HG02852 (cell line): ENCODE results near the gene PALLD.

Experiments
- ATAC-seq: cut with Tn5 transposase; IDR thresholded peaks from one replicate; pipeline ENCODE4 v1.9.1; 2021; ENCODE audit warnings: mild to moderate bottlenecking, moderate library complexity; ENCODE audit not compliant: unreplicated experiment

Gene PALLD

DNA sequence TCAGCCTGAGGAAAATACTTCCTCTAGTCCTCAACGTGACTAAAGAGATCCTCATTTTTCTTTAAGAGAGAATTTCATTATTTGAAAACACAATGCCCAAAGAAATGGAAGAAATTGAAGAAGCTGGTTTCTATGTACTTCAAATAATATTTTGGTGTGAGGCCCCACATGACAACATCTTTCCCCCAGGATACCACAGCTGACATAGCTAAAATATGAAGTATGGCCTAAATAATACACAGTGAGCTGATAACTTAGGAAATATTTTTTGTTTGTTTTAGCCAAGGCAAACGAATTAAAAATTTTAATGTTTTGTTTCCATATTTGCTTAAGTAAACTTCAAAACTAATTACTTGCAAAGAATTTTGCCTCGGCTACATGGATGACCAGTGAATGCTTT is 364.0 kb downstream of the PALLD start:
- ATAC-seq = no peak

DNA sequence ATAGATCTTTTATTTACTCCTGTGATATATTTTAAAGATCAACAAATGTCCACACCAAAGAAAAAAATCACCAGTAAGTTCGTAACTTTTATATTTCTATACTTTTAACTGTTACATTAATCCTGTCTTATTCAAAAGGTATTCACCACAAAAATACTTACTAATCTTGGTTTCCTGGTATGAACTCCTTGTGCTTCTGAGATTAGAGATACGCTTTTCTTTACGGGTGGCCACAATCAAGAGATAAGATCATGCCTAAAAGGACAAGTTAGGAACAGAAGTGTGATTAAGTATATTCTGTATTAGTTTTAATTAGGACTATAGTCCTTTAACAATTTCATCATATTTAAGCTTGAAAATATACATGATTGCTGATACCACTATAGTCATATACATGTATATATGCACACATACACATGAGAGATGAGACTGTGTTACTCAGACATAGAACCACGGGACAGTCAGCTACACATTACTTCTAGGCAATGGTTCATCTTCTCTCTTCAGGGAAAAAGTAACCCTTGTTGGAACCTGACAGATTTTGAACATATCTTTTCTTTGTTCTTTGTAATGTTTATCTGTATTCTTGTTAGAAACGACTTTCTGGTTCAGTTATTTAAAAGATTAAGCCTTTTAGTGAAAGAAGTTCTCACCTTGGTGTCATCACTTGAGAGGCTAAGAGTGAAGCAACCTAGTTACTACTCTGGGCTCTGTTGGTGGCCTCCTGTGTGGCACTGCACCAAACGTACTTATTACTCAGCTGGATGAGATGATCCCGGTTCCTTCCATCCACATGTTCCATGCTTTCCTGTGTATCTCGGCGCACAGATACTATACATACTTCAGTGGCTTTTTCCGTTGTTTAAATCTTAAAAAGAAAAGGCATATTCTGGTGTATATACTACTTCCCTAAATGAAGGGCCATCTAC is 367.1 kb downstream of the PALLD start:
- ATAC-seq = no peak

DNA sequence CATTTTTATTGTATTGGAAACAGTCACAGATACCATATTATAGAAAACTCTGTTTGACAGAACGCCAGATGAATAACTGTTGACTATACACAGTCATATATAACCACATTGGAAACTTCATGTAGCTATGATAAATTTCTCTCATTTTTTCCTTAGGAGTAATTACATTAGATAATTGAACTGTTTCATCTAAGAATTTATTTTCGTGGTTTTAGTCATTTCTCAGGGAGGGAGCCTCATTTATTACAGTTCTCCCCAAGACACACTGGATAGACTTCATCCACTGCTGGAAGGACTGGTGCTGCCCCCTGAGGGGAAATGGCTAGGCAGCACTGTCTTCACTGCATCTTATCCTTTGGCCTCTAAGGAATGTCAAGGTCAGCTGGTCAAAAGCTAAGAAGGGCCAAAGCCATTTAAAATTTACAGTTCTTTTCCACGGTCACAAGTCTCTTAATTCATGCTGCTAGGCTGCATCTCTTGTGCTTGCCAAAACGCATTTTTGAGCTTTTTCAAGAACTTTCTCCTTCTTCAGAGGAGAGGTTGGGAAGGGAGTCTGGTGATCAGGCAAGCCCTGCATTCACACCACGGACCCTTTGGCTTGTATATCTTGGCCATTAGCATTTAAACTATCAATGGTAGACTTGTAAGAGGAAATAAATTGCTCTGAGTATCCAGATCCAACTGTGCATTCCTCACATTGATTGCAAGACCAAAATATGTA is 368.1 kb downstream of the PALLD start:
- no peak for ATAC-seq

DNA sequence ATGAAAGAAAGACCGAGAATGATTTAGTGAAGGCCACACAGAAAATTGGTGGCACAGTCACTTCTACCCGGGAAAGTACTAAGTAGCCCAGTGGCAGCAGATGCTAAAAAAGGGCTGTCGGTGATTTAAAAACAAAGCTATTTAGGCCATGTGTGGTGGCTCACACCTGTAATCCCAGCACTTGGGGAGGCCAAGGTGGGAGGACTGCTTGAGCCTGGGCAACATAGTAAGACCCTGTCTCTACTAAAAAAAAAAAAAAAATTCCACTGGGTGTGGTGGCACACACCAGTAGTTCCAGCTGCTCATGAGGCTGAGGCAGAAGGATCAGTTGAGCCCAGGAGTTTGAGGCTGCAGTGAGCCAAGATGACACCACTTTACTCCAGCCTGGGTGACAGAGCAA is 369.0 kb downstream of the PALLD start:
- no peak for ATAC-seq

DNA sequence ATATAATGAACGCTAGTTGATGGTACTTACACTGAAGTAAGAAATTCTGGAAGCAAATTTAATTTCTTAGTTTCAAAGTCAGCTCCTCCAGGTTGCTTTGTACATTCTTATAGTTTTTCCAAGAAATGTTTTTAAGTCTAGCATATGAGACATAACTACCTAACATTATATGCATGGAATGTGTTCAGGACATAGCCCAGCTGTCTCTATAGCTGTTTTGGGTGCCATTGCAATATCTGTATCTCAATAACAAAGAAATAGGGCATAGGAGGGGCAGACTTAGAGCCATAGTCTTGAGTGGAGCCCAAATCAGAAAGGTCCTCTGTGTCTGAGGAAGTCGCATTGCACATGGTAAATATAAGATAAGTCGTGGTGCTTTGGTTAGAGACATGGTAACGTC is 369.8 kb downstream of the PALLD start:
- ATAC-seq = no peak

DNA sequence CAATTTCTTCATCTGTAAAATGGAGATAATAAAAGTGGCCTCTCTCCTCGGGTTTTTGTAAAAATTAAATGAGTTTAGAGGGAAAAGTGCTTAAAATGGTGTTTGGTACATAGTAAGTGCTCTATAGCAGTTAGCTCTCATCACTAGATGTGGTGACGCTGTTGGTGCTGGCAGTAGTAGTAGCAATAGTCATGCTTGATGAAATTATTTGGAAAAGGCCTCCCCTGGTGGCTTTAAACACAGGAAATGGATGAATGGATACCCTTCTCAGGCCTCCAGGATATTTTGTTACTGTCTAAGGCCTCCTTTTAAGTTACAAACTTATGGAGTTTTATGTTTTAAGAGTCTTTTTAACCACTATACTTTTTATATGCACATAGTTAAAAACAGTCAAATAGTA is 370.3 kb downstream of the PALLD start:
- no peak for ATAC-seq

DNA sequence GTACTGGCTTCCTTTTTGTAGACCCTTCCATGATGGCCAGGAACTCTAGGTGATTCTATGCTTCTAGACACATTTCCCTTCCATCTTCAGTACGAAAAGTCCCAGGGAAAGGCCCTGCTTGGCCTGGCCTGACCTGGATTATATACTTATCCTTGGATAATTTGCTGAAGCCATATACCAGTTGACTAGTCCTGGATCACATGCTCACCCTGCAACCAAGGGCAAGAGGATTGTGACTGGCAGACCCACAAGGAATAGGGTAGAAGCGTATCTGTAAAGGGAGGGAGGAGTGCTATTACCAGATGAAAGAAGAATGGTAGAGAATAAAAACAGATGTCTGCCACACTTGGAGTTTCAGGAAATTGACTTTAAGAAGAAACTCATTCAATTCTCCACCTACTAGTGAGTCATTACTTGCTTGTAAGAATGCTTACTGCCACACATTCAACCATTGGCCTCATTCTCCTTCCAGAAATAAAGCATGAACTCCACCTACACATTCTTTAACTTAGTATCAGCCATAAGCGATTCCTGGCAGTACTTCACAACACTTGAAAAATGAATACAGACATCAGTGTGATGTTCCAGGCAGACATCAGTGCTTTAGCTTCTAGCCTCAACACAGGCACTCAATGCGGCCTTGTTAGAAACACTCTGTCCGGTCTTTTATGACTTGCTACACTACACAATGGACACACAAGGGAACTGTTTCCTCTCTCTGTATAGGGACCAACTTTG is 371.4 kb downstream of the PALLD start:
- peak; percentile 82 for ATAC-seq

DNA sequence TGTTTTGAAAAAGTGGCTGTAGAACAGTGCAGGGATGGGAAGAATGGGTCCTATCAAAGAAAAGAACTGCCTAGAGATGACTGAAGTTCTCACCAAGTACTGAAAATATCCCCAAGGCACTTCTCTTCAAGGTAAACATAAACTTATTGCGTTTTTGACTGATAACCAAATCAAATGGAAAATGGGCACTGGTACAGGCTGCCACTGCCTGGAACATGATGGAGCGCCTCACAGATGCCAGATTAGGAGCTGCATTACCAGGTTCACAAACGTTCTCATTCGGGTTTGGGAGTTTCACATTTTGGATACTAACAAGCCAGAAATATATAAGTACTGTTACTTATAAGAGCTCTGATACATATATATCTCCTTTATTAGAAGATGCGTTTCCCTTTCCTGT is 371.9 kb downstream of the PALLD start:
- no peak for ATAC-seq

DNA sequence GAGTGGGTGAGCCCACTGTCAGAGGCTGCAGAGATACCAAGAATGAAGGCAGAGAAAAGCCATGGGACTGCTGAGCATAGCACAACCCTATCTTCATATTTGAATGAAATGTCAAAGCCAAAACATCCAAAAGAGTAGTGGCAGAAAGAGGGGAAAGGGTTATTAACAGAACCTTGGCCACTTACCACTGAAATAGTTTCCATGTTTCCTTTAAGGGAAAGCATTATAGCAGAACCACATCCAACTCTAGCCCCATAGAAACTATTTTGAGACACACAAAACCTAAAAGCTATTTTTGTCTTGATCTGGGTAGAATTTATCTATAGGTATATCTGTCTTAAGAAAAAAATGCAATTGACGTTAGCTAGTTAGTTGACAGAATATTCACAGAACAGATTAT is 373.2 kb downstream of the PALLD start:
- no peak for ATAC-seq

DNA sequence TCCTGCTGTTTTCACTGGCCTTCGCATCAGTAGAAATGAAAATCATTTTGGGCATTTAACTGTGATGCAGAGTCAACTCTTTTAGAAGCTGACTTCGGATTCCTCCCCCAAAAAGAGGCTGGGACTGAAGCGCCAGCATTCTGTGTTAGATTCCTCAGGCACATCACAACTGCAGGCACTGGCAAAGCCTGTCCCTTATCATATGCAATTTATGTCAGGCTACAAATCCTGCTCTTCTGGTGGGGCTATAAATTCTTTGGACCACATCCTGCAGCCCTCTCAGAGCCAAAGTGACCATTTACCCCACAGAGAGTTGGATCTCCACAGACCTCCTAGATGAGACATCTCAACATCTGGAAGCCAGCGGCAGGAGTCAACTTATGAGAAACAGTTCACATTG is 374.8 kb downstream of the PALLD start:
- ATAC-seq = no peak

DNA sequence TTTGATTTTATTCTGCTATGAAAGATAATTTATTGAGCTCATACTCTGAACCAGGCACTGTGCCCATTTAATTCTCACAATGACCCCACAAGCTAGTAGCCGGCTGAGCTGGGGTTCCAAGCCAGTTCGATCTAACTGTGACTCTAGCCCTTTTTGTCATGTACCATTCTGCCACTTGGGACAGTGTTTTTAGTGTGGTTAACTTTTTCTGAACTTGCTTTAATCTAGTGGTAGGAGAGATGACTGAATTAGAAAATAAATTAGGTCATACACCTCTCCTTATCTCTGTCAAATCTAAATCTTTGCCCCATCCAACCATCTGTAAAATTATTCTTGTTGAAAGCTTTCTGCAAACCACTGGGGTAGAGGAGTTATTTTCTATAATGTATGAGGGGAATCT is 377.2 kb downstream of the PALLD start:
- ATAC-seq = no peak

DNA sequence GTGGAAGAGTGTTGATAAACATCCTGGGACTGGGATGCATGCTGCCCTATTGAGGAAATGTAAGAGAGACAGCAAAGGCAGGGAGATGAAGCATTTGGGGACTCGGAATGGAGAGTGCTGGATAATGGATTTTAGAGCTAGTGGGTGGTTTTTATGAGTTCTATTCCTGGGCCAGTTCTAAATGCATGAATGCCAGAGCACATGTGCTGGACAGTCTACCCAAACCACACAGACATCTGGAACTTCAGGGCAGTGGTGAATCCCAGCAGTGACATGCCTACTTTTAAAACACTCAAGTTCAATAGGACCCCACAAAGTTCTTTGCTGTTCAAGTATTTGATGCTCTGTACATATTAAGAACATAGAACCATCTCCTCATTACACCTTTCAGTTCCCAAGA is 379.3 kb downstream of the PALLD start:
- ATAC-seq = no peak

DNA sequence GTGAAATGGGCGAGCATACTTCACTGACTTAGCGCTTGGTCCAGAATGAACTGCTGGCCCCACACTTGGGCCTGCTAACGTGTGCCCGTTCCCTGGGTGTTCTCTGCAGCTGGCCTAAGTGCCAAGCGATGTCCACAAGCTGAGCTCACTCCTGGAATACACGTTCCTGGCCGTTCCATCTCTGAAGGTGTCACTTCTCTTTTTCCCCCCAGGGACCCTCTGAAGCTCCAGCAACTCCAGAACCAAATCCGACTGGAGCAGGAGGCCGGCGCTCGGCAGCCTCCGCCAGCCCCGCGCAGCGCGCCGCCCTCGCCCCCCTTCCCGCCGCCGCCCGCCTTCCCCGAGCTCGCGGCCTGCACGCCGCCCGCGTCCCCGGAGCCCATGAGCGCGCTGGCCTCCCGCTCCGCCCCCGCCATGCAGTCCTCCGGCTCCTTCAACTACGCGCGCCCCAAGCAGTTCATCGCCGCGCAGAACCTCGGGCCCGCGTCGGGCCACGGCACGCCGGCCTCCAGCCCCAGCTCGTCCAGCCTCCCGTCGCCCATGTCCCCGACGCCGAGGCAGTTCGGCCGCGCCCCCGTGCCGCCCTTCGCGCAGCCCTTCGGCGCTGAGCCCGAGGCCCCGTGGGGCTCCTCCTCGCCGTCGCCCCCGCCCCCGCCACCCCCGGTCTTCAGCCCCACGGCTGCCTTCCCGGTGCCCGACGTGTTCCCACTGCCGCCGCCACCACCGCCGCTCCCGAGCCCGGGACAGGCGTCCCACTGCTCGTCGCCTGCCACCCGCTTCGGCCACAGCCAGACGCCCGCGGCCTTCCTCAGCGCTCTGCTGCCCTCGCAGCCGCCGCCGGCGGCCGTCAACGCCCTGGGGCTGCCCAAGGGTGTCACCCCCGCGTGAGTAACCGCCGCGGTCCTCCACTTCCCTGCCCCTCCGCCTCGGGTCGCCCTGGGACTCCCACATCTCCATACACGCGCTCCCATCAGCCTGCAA is 380.9 kb downstream of the PALLD start:
- ATAC-seq = peak; percentile 30

DNA sequence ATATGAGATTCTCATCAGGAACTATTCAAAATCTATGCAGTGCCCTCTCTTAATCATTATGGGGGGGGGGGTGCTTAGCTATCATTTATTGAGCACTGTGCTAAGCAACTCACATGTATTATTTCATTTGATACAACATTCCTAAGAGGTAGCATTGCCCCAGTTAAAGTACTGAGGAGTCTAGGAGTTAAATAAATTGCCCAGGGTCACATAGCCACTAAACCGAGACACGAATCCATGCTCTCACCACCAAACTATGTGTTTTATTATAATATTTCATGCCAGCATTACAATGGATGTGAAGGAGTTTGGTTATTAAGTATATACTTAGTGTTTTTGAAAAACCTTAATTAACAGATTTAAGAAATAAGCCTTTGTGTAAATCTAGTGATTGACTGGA is 381.8 kb downstream of the PALLD start:
- ATAC-seq = no peak

DNA sequence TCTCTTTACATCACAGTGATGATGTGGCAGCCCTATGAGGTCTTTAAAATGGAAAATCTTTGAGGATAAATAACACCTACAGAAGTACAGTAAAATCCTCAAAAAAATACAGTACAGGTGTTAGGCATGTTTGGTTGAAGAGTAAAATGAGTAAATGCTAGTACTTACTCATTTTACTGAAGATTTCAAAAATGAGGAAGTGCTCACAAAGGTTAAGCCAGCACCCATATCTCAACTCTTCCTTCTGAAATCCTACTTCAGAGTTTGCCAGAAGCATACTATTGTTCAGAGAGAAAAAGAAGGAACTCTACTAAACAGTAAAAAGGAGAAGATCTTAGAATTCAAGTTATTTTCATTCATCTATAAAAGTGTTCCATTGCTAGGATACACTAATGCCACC is 382.3 kb downstream of the PALLD start:
- peak; percentile 40 for ATAC-seq

DNA sequence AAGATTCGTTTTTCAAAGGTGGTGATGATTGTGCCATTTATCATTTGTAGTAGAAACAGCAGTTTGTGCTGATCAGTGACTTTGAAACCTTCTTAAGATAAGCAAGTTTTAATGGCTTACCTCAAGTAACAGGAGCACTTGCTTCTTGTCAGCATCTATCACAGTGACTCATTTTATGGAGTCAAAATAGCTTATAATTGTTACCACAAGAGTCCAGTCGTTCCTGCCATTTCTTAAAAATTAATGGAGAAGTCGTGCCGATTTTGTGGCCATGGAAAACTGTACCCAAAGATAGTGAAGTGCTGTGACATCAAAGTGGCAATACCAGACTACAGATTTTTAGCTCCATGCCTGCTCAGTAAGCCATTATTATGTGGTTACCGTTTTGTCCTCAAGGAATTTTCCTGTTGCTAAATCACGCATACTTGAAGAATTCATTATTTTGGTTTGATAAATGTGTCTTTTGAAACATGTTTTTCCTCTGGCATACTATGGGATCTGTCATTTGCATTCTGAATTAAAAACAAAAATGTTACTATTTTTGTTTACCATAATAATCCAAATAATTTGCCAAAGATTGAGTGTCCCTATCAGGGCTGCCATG is 383.3 kb downstream of the PALLD start:
- no peak for ATAC-seq

DNA sequence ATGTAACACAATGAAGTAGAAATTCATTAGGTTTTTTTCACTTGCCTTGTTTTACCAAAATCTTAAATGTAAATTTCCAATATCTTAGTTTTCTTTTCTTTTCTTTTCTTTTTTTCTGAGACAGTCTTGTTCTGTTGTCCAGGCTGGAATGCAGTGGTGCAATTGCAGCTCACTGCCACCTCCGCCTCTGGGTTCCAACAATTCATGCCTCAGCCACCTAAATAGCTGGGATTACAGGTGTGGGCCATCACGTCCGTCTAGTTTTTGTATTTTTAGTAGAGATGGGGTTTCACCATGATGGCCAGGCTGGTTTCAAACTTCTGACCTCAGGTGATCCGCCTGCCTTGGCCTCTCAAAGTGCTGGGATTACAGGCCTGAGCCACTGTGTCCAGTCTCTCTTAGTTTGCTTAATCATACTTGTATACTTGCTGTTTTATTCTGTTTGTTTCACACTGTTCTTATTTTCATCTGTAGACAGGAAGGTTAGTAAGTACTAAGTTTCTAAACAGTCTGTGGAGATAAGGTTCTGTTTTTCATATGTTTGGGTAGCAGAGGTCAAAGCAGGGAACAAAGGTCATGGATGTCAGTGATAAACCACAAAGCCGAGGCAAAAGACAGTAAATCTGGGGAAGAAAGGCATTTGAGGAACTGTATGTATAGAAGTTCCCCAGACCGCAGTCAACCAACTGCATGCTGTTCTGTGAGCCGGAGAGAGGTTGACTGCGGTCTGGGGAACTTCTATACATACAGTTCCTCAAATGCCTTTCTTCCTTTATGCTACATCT is 384.2 kb downstream of the PALLD start:
- ATAC-seq = peak; percentile 75

DNA sequence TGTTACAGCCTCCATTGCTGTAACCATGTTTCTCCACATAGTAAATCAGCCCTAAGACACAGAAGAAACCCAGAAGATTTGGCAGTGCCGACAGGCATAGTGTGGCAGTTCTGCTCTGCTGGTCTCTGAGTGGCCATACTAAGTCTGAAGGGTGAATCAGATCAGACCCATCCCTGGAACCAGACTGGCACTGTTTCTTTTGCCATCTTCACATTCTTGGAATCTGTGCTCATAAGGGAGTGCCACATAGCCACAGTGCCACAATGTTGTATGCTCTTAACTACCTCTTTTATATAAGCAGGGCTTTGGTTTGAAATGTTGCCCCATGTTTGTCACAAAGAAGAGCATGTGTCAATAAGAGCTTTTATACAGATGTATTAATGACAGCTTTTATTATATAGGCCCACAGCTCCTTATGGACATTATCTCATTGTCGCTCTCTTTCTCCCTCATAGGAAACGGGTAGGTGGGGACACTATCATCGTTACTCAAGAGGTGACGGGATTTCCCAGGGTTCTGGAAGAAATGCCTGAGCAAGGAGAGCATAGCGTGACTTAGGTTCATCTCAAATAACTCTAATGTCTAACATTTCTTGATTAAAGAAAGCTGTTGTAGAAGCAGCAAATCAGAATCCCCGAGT is 385.0 kb downstream of the PALLD start:
- peak; percentile 0 for ATAC-seq
